ENCODE results near the gene KANSL3. TPM values are rescaled to one million over a fixed set of nuclear protein-coding genes. Genes with fewer than 3 reads are reported as not detected.
"Not testable (repeated sequence)": the region's sequence is repeated elsewhere in the genome, so short reads cannot be mapped to it uniquely, and the experiment has no call there.

The KANSL3 gene
- total RNA-seq, 2 experiments from 2014 or later, result 44.6 to 47.0 TPM

GRCh38 chr2:96656540-96656939 lies 18.4 kb upstream of the KANSL3 start:
- ChIA-PET CTCF (no interaction called here), POLR2A (no interaction called here)

- POLR2A ChIA-PET, result no interaction called here
Measured at GRCh38 chr2:96655526-96655925, 17.4 kb upstream of the KANSL3 start.

GRCh38 chr2:96654791-96655190 lies 16.7 kb upstream of the KANSL3 start:
- CTCF ChIA-PET, POLR2A ChIA-PET: not testable (repeated sequence)

More at GRCh38 chr2:96655526-96655925, 17.4 kb upstream of the KANSL3 start:
- CTCF ChIA-PET, result no interaction called here

GRCh38 chr2:96651793-96652192 lies 13.7 kb upstream of the KANSL3 start:
- CTCF ChIA-PET, result no interaction called here

GRCh38 chr2:96649342-96649741 lies 11.2 kb upstream of the KANSL3 start:
- CTCF ChIA-PET, result no interaction called here
- POLR2A ChIA-PET, result no interaction called here

More at GRCh38 chr2:96651793-96652192, 13.7 kb upstream of the KANSL3 start:
- POLR2A ChIA-PET, result no interaction called here

GRCh38 chr2:96648306-96648930 lies 10.3 kb upstream of the KANSL3 start:
- ChIA-PET CTCF (no interaction called here), POLR2A (no interaction called here)

GRCh38 chr2:96647681-96648080 lies 9.6 kb upstream of the KANSL3 start:
- ChIA-PET CTCF (no interaction called here), POLR2A (no interaction called here)

GRCh38 chr2:96642564-96643360 lies 4.7 kb upstream of the KANSL3 start, which contains the start of gene FER1L5:
Gene FER1L5, plus strand, starts transcription at chr2:96642764. Its CDS starts 73 bp downstream, at chr2:96642837.
- ChIA-PET CTCF (interaction anchor here (1.0 to 1.1 kb wide), 2 partner anchors 97 to 158 kb away, joined by 3 read pairs; partner anchors contain the start of gene LMAN2L), POLR2A (no interaction called here)

- CTCF ChIA-PET, result interaction anchor here (0.7 to 1.1 kb wide), 2 partner anchors 17 to 109 kb away, joined by 3 read pairs; no protein-coding TSS in a partner anchor
- POLR2A ChIA-PET, result interaction anchor here (0.7 to 1.0 kb wide), 2 partner anchors 20 to 178 kb away, joined by 4 to 7 read pairs; partner anchors contain the start of gene CNNM3
Measured at GRCh38 chr2:96637385-96638143, 548 bp downstream of the KANSL3 start.

GRCh38 chr2:96636551-96637171 lies 1.5 kb downstream of the KANSL3 start:
- POLR2A ChIA-PET, result interaction anchor here (1.0 kb wide), 1 partner anchor 19 kb away, joined by 7 read pairs; no protein-coding TSS in a partner anchor
- CTCF ChIA-PET, result interaction anchor here (1.1 kb wide), 1 partner anchor 17 kb away, joined by 3 read pairs; no protein-coding TSS in a partner anchor

GRCh38 chr2:96633641-96634040 lies 4.5 kb downstream of the KANSL3 start:
- ChIA-PET CTCF (no interaction called here), POLR2A (no interaction called here)

- POLR2A ChIA-PET, result no interaction called here
- CTCF ChIA-PET, result no interaction called here
Measured at GRCh38 chr2:96631804-96632435, 6.2 kb downstream of the KANSL3 start.

GRCh38 chr2:96626553-96626942 lies 11.6 kb downstream of the KANSL3 start:
- ChIA-PET CTCF (interaction anchor here (1.3 kb wide), 1 partner anchor 24 kb away, joined by 3 read pairs; no protein-coding TSS in a partner anchor), POLR2A (no interaction called here)

- CTCF ChIA-PET, result interaction anchor here (1.3 kb wide), 1 partner anchor 23 kb away, joined by 3 read pairs; no protein-coding TSS in a partner anchor
Measured at GRCh38 chr2:96625571-96626552, 12.2 kb downstream of the KANSL3 start.

GRCh38 chr2:96623116-96623515 lies 15.0 kb downstream of the KANSL3 start:
- ChIA-PET POLR2A (no interaction called here), CTCF (no interaction called here)

More at GRCh38 chr2:96625571-96626552, 12.2 kb downstream of the KANSL3 start:
- POLR2A ChIA-PET, result no interaction called here

- ChIA-PET CTCF (no interaction called here), POLR2A (no interaction called here)
Measured at GRCh38 chr2:96622544-96622943, 15.6 kb downstream of the KANSL3 start.

- CTCF ChIA-PET, result interaction anchor here (1.0 kb wide), 1 partner anchor 65 kb away, joined by 4 read pairs; no protein-coding TSS in a partner anchor
- POLR2A ChIA-PET, result no interaction called here
Measured at GRCh38 chr2:96618596-96619283, 19.4 kb downstream of the KANSL3 start.
